Muscle of leg (tissue), 11 donors: ENCODE data around the gene PLEKHH2. TPM values are rescaled to one million over a fixed set of nuclear protein-coding genes. Genes with fewer than 3 reads are reported as not detected.
A peak's percentile ranks its signal among the peaks of the same experiment; 100 is the strongest.

Experiments
- DNase-seq: peaks from one replicate; pipeline ENCODE4 v3.0.0; 2013
- H3K27ac ChIP-seq: one replicate; pipeline ENCODE4 v1.5.1; 2013; ENCODE audit warnings: mild to moderate bottlenecking, low read length, control low read depth
- H3K27me3 ChIP-seq: one replicate; pipeline ENCODE4 v1.6.1; 2013; ENCODE audit warnings: low read length; ENCODE audit not compliant: control insufficient read depth, insufficient read depth
- H3K36me3 ChIP-seq: one replicate; pipeline ENCODE4 v1.6.1; 2013; ENCODE audit warnings: low read length; ENCODE audit not compliant: control insufficient read depth, insufficient read depth
- H3K4me1 ChIP-seq: one replicate; pipeline ENCODE4 v1.6.1; 2013; ENCODE audit warnings: low read length; ENCODE audit not compliant: control insufficient read depth, insufficient read depth
- H3K4me3 ChIP-seq: one replicate; pipeline ENCODE4 v1.5.1; 2013; ENCODE audit warnings: low read length, control low read depth
- H3K9me3 ChIP-seq: replicated peaks from 2 replicates; pipeline ENCODE4 v1.6.1; 2013; ENCODE audit warnings: low read depth, low read length; ENCODE audit not compliant: control insufficient read depth
- WGBS: methylation state at CpG from one replicate; pipeline ENCODE4 v1.1.5; 2013; ENCODE audit warnings: missing lambda C conversion rate; ENCODE audit not compliant: insufficient coverage; 5-methylcytosine and 5-hydroxymethylcytosine counted together
- polyA plus RNA-seq, 8 donors: library from polyadenylated mRNA; unstranded; fragments of 120-200 nt; gene quantifications; one replicate each; pipeline versions ENCODE4 v1.2.1 to v1.2.3, GENCODE V29; 2013; ENCODE audit warnings: inconsistent platforms in 1 of 8, low replicate concordance in 1 of 8; ENCODE audit not compliant: insufficient read length in 8 of 8, insufficient read depth in 1 of 8
- total RNA-seq: library from RNA; stranded (reverse); fragments of 120-200 nt; gene quantifications from one replicate; pipeline ENCODE4 v1.2.4, GENCODE V29; 2013

PLEKHH2 gene
- total and polyA plus RNA-seq, 9 donors, result 3.7 to 15.3 (median 7.1) TPM

GRCh38 chr2:43731211-43731610 lies 94.2 kb downstream of the PLEKHH2 start:
- no peak overlapping the region for H3K4me3 ChIP-seq
- no CpG with 5 or more reads among the region's 1 CpG for WGBS
- H3K27me3 ChIP-seq, result no peaks in the 10 kb centered on the region
- H3K27ac ChIP-seq, result no peak overlapping the region
- no peaks in the 10 kb centered on the region for H3K9me3 ChIP-seq
- H3K36me3 ChIP-seq, result no peaks in the 10 kb centered on the region
- DNase-seq, result no peak
- H3K4me1 ChIP-seq, result no peaks in the 10 kb centered on the region

- DNase-seq, result no peak
- no peak overlapping the region for H3K27ac ChIP-seq
- no peaks in the 10 kb centered on the region for H3K9me3 ChIP-seq
- no peaks in the 10 kb centered on the region for H3K27me3 ChIP-seq
- H3K4me3 ChIP-seq, result no peak overlapping the region
- no CpG with 5 or more reads among the region's 6 CpGs for WGBS
- no peaks in the 10 kb centered on the region for H3K4me1 ChIP-seq
- no peaks in the 10 kb centered on the region for H3K36me3 ChIP-seq
Measured at GRCh38 chr2:43736637-43737036, 99.6 kb downstream of the PLEKHH2 start.

GRCh38 chr2:43737097-43737854 lies 100.2 kb downstream of the PLEKHH2 start:
- DNase-seq, result peak; percentile 39
- Histone ChIP-seq H3K4me3 (no peak overlapping the region), H3K9me3 (no peaks in the 10 kb centered on the region), H3K27me3 (no peaks in the 10 kb centered on the region), H3K36me3 (no peaks in the 10 kb centered on the region), H3K4me1 (no peaks in the 10 kb centered on the region), H3K27ac (no peak overlapping the region)
- 82% methylated on average over 2 of the region's 8 CpGs for WGBS

- no peak for DNase-seq
- 86% methylated on average over 1 of the region's 2 CpGs for WGBS
- Histone ChIP-seq H3K27ac (no peak overlapping the region), H3K4me3 (no peak overlapping the region), H3K36me3 (no peaks in the 10 kb centered on the region), H3K9me3 (no peaks in the 10 kb centered on the region), H3K27me3 (no peaks in the 10 kb centered on the region), H3K4me1 (no peaks in the 10 kb centered on the region)
Measured at GRCh38 chr2:43737855-43738254, 100.8 kb downstream of the PLEKHH2 start.

- no peak for DNase-seq
- H3K4me3 ChIP-seq, result no peak overlapping the region
- H3K27me3 ChIP-seq, result no peaks in the 10 kb centered on the region
- no CpG with 5 or more reads among the region's 2 CpGs for WGBS
- no peak overlapping the region for H3K27ac ChIP-seq
- no peaks in the 10 kb centered on the region for H3K36me3 ChIP-seq
- H3K4me1 ChIP-seq, result no peaks in the 10 kb centered on the region
- H3K9me3 ChIP-seq, result no peaks in the 10 kb centered on the region
Measured at GRCh38 chr2:43738257-43738656, 101.2 kb downstream of the PLEKHH2 start.

GRCh38 chr2:43743706-43744105 lies 106.6 kb downstream of the PLEKHH2 start:
- no peak overlapping the region for H3K27ac ChIP-seq
- DNase-seq, result no peak
- no peaks in the 10 kb centered on the region for H3K4me1 ChIP-seq
- WGBS, result no CpG with 5 or more reads among the region's 5 CpGs
- no peak overlapping the region for H3K4me3 ChIP-seq
- no peaks in the 10 kb centered on the region for H3K36me3 ChIP-seq
- H3K27me3 ChIP-seq, result no peaks in the 10 kb centered on the region
- no peaks in the 10 kb centered on the region for H3K9me3 ChIP-seq

GRCh38 chr2:43745457-43745856 lies 108.4 kb downstream of the PLEKHH2 start:
- Histone ChIP-seq H3K36me3 (no peaks in the 10 kb centered on the region), H3K27me3 (no peaks in the 10 kb centered on the region), H3K4me1 (no peaks in the 10 kb centered on the region), H3K9me3 (no peaks in the 10 kb centered on the region), H3K4me3 (no peak overlapping the region), H3K27ac (peak overlapping the region; percentile 2)
- DNase-seq, result peak; percentile 90
- WGBS, result no CpG with 5 or more reads among the region's 3 CpGs

- no peaks in the 10 kb centered on the region for H3K36me3 ChIP-seq
- peaks cover 5% of the 10 kb centered on the region for H3K4me1 ChIP-seq
- no peak overlapping the region for H3K27ac ChIP-seq
- no peaks in the 10 kb centered on the region for H3K9me3 ChIP-seq
- DNase-seq, result no peak
- no peaks in the 10 kb centered on the region for H3K27me3 ChIP-seq
- H3K4me3 ChIP-seq, result no peak overlapping the region
- WGBS, result 58% methylated on average over 3 of the region's 5 CpGs
Measured at GRCh38 chr2:43748333-43748732, 111.3 kb downstream of the PLEKHH2 start.

GRCh38 chr2:43749583-43749982 lies 112.5 kb downstream of the PLEKHH2 start:
- 86% methylated on average over 2 of the region's 3 CpGs for WGBS

GRCh38 chr2:43751476-43751990 lies 114.5 kb downstream of the PLEKHH2 start:
- peak; percentile 20 for DNase-seq
- Histone ChIP-seq H3K4me3 (no peak overlapping the region), H3K27me3 (no peaks in the 10 kb centered on the region), H3K4me1 (peaks cover 5% of the 10 kb centered on the region), H3K36me3 (no peaks in the 10 kb centered on the region), H3K9me3 (no peaks in the 10 kb centered on the region), H3K27ac (no peak overlapping the region)
- 80% methylated on average over 1 of the region's 5 CpGs for whole genome bisulfite sequencing

More at GRCh38 chr2:43749583-43749982, 112.5 kb downstream of the PLEKHH2 start:
- Histone ChIP-seq H3K9me3 (no peaks in the 10 kb centered on the region), H3K4me3 (no peak overlapping the region), H3K36me3 (no peaks in the 10 kb centered on the region), H3K4me1 (peaks cover 5% of the 10 kb centered on the region), H3K27ac (no peak overlapping the region), H3K27me3 (no peaks in the 10 kb centered on the region)
- no peak for DNase-seq
